Calu3 (cell line): ENCODE measurements around the gene ASTN2. TPM values are rescaled to one million over a fixed set of nuclear protein-coding genes. Genes with fewer than 3 reads are reported as not detected.

Experiments
- BruUV-seq: library from RNA; stranded (reverse); fragments of 400-500 nt; replicated peaks from 2 replicates; lab custom pipeline; 2021; lab: Mats Ljungman, UMichigan
- CTCF ChIA-PET: fragments of 300-600 bp; sonication (Branson Sonifier 250); formaldehyde crosslinking; loops from one replicate; lab custom pipeline; 2022; ENCODE audit warnings: antibody characterized with exemption; lab: Charles Lee
- DNase-seq: peaks from one replicate; pipeline ENCODE4 v3.0.0; 2022
- H3K27ac Mint-ChIP-seq: one replicate; pipeline ENCODE4 v1.8.0; 2022; ENCODE audit warnings: mixed read lengths; ENCODE audit not compliant: unreplicated experiment
- H3K27me3 Mint-ChIP-seq: one replicate; pipeline ENCODE4 v1.8.0; 2022; ENCODE audit warnings: mixed read lengths; ENCODE audit not compliant: unreplicated experiment
- H3K36me3 Mint-ChIP-seq: one replicate; pipeline ENCODE4 v1.8.0; 2022; ENCODE audit warnings: mild to moderate bottlenecking, moderate library complexity, mixed read lengths; ENCODE audit not compliant: insufficient read depth, unreplicated experiment
- H3K4me1 Mint-ChIP-seq: one replicate; pipeline ENCODE4 v1.8.0; 2022; ENCODE audit warnings: mild to moderate bottlenecking, low read depth, mixed read lengths; ENCODE audit not compliant: unreplicated experiment
- H3K4me3 Mint-ChIP-seq: one replicate; pipeline ENCODE4 v1.8.0; 2022; ENCODE audit warnings: mild to moderate bottlenecking, low read depth, moderate library complexity, mixed read lengths; ENCODE audit not compliant: unreplicated experiment
- H3K9me3 Mint-ChIP-seq: one replicate; pipeline ENCODE4 v1.8.0; 2022; ENCODE audit warnings: low read depth, mixed read lengths; ENCODE audit not compliant: unreplicated experiment
- intact Hi-C: fragments of 100-400 bp; cut with micrococcal nuclease; formaldehyde crosslinking; loops from one replicate; pipeline ENCODE4 v1.10.0; 2022; ENCODE audit not compliant: unreplicated experiment
- total RNA-seq: library from RNA; stranded (reverse); gene quantifications from 2 replicates; pipeline ENCODE4 v1.2.3, GENCODE V29; 2022
- TF ChIP-seq, protein P1 (sequence below): fragments of 200-600 bp; IDR thresholded peaks from one replicate; pipeline ENCODE4 v1.8.0; 2022; ENCODE audit warnings: antibody characterized with exemption; ENCODE audit not compliant: unreplicated experiment

ASTN2 gene
- total RNA-seq, 1 experiment from 2014 or later = 1.7 TPM

DNA sequence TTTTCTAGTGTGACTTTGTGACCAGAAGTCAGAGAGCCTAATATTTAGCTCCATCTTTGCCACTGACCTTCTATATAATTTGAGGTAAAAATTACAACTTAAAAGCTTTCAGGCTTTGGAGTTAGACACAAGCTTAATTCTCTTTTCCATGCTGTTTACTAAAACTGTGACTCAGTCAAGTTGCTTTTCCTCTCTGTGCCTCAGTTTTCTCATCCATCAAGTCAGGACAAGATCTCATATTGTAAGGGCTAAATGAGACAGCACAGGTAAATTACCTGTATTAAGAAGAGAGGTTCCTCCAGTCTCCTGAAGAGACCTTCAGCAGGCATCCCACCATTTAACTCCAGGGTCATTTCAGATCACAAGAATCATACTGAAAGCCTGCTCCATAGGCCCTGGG, 339.2 kb downstream of the ASTN2 start:
- intact Hi-C loops = no loop called here
- Mint-ChIP-seq H3K4me1 (no peaks in the 10 kb centered on the region), H3K9me3 (peaks cover 19% of the 10 kb centered on the region), H3K27me3 (no peaks in the 10 kb centered on the region), H3K27ac (no peak overlapping the region), H3K4me3 (no peak overlapping the region), H3K36me3 (peaks cover 5% of the 10 kb centered on the region)
- no peak for DNase-seq
- CTCF ChIA-PET = interaction anchor here (0.8 kb wide), 1 partner anchor 308 kb away, joined by 3 read pairs; no protein-coding TSS in a partner anchor
- TF ChIP-seq, protein P1, sequence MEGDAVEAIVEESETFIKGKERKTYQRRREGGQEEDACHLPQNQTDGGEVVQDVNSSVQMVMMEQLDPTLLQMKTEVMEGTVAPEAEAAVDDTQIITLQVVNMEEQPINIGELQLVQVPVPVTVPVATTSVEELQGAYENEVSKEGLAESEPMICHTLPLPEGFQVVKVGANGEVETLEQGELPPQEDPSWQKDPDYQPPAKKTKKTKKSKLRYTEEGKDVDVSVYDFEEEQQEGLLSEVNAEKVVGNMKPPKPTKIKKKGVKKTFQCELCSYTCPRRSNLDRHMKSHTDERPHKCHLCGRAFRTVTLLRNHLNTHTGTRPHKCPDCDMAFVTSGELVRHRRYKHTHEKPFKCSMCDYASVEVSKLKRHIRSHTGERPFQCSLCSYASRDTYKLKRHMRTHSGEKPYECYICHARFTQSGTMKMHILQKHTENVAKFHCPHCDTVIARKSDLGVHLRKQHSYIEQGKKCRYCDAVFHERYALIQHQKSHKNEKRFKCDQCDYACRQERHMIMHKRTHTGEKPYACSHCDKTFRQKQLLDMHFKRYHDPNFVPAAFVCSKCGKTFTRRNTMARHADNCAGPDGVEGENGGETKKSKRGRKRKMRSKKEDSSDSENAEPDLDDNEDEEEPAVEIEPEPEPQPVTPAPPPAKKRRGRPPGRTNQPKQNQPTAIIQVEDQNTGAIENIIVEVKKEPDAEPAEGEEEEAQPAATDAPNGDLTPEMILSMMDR = no peak
- BruUV-seq = no TSS peak

DNA sequence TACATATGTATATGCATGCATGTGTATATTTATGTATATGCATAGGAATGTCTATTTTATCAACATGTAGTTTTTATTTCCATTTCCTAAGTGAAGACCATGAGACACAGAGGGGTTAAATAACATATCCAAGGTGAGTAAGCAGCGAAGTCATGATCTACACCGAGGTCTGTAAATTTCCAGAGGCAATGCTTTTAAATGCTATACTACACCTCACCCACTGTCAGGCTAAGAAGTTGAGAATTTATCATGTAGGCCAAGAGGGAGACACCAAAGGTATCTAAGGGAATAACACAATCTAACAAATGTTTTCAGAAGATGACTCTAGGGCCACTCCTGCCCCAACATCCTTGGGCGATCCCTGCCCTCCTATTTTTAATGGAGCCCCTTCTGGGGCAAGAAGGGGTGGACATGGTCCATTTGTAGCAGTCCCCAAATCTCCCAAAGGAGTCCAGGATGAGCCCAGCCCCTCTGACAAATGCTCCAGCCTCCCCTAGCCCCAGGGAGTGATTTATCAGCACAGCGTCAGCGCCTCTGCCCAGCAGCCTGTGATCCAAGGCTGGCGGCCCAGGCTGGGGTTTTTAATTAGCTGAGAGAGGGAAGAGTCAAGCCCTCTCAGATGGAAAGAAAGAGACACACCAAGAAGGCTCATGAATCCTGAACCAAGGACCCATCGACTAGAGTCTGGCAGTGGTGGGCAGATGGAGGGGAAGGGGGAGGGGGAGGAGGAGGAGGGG, 339.9 kb downstream of the ASTN2 start:
- Mint-ChIP-seq H3K27me3 (no peaks in the 10 kb centered on the region), H3K36me3 (peaks cover 5% of the 10 kb centered on the region), H3K4me3 (no peak overlapping the region), H3K9me3 (peaks cover 17% of the 10 kb centered on the region), H3K27ac (no peak overlapping the region), H3K4me1 (no peaks in the 10 kb centered on the region)
- TF ChIP-seq, protein P1 = no peak
- CTCF ChIA-PET = interaction anchor here (0.8 kb wide), 1 partner anchor 308 kb away, joined by 3 read pairs; no protein-coding TSS in a partner anchor
- DNase-seq = no peak
- intact Hi-C loops = no loop called here
- BruUV-seq = no TSS peak

DNA sequence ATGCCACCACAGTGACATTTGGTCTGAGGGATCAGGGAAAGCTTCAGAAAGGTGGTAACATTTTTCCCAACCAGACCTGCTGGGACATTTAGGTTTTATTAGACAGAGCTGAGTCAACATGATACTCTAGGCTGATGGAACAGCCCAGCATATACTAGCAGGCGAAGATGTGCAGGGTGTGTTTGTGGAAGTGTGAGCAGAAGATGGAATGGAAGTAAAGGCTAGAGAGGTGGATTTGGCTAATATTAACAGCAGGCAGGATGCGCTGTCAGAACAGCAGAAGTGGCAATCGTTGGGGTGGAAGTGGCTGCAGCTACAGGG, 340.6 kb downstream of the ASTN2 start:
- Mint-ChIP-seq H3K4me3 (no peak overlapping the region), H3K36me3 (peaks cover 5% of the 10 kb centered on the region), H3K4me1 (no peaks in the 10 kb centered on the region), H3K9me3 (peaks cover 17% of the 10 kb centered on the region), H3K27ac (no peak overlapping the region), H3K27me3 (no peaks in the 10 kb centered on the region)
- intact Hi-C loops = no loop called here
- CTCF ChIA-PET = no interaction called here
- no TSS peak for BruUV-seq
- DNase-seq = no peak
- TF ChIP-seq, protein P1 = no peak

DNA sequence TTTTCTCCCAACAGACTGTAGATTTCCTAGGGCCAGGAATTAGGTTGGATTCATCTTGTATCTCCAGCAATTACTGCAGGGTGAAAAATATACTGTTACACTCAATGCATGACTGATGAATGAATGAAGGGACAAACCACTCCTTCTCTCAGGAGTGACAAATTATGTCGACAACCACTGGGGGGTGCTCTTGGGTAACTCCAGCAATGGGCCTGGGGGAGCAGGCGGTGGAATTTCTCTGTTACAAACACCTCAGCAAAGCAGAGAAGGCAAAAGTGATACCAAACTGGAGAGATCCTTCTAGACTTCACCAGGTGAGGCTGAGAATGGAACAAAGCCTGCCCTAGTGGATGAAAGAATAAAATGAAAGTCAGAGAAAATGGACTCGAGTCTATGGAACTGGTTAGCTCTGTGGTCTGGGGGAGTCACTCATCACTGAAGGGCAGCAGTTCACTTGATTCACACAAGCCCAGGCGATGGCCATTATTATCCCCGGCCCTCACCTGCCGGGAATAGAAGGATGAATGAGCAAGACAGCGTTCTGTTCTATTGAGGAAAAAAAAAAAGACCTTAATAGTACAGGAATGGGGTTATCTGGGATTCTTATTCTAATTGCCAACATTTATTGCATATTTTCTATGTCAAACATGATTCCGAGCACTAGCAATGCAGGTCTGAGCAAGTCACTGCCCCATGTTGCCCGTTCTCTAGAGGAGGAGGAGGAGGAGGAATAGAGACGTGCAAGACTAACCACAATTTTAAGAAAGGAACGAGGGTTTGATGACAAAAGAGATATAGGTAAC, 341.1 kb downstream of the ASTN2 start:
- Mint-ChIP-seq H3K27me3 (no peaks in the 10 kb centered on the region), H3K4me1 (no peaks in the 10 kb centered on the region), H3K27ac (no peak overlapping the region), H3K4me3 (no peak overlapping the region), H3K36me3 (peaks cover 5% of the 10 kb centered on the region), H3K9me3 (peaks cover 17% of the 10 kb centered on the region)
- no peak for DNase-seq
- CTCF ChIA-PET = no interaction called here
- TF ChIP-seq, protein P1 = no peak
- intact Hi-C loops = no loop called here
- BruUV-seq = no TSS peak
